ENCODE results near the gene WDR7. TPM values are rescaled to one million over a fixed set of nuclear protein-coding genes. Genes with fewer than 3 reads are reported as not detected.

WDR7 gene
- total and polyA plus RNA-seq, 4 donors = 3.7 to 42.7 (median 19.0) TPM

DNA sequence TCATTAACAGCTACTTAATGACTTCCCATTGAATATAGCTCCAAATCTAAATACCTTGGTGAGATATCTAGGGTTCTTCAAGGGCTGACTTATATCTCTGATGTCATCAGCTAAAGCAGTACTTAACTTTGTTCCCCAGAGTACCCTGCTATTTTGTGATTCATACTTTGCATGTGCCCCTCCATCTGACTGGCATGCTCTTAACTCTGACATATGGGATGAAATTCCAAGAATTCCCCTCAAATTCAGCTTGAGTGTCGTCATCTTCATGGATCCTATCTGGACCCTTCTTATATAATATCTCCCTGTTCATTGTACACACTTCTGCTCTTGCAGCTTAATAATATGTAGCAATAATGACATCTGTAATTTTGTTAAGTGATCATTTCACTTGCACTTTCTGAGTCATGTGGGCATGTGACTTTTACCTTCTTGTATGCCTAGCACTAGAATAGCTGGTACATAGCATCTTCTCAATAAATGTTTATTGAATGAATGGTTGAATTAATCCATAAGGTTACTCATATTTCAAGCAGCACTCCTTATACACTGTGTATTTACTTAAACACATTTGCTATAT is 172.9 kb downstream of the WDR7 start:
- TF ChIP-seq, protein P1, sequence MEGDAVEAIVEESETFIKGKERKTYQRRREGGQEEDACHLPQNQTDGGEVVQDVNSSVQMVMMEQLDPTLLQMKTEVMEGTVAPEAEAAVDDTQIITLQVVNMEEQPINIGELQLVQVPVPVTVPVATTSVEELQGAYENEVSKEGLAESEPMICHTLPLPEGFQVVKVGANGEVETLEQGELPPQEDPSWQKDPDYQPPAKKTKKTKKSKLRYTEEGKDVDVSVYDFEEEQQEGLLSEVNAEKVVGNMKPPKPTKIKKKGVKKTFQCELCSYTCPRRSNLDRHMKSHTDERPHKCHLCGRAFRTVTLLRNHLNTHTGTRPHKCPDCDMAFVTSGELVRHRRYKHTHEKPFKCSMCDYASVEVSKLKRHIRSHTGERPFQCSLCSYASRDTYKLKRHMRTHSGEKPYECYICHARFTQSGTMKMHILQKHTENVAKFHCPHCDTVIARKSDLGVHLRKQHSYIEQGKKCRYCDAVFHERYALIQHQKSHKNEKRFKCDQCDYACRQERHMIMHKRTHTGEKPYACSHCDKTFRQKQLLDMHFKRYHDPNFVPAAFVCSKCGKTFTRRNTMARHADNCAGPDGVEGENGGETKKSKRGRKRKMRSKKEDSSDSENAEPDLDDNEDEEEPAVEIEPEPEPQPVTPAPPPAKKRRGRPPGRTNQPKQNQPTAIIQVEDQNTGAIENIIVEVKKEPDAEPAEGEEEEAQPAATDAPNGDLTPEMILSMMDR (IDR thresholded peaks at IDR 0.05; ENCODE audit: control extremely low read depth, extremely low read depth) = no peak
- WGBS, 2 donors = 94 to 97% methylated on average over 1 of the region's 1 CpG
- Histone ChIP-seq H3K9ac (ENCODE audit: insufficient read depth in 1 of 2, low read length in 2 of 2) (no peak overlapping the region), H3K4me1 (ENCODE audit: control insufficient read depth in 5 of 5, insufficient read depth in 5 of 5, low read length in 5 of 5) (no peaks in the 10 kb centered on the region), H3K27ac (ENCODE audit: low read depth in 1 of 2, low read length in 1 of 2) (no peak overlapping the region), H3K27me3 (ENCODE audit: control insufficient read depth in 3 of 3, insufficient read depth in 3 of 3, low read length in 2 of 3) (no peaks in the 10 kb centered on the region), H3K36me3 (ENCODE audit: control insufficient read depth in 4 of 4, insufficient read depth in 4 of 4, low read length in 4 of 4) (peaks cover 0 to 3% (median 1%) of the 10 kb centered on the region in 4 donors), H3K4me3 (no peak overlapping the region), H3K9me3 (ENCODE audit: control insufficient read depth in 4 of 4, insufficient read depth in 3 of 4, low read length in 3 of 4) (no peaks in the 10 kb centered on the region)
- ATAC-seq (ENCODE audit: insufficient read depth, low FRiP score) (no peak), DNase-seq (no peak)

DNA sequence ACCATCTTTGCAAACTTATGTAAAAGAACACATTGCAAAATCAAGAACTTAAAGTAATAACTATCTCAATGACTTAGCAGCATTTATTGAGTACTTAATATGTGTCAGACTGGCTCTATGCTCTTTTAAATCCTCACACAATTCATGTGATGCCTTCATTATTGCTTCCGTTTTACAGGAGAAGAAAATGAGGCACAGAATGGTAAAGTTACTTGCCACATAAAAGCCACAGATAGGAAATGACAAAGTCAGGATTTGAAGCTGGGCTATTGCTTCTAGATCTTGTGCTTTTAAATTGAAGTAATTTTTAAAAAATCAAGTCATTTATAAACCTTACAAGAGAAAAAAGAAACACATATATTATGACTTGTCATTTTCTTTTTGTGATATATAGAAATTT is 174.2 kb downstream of the WDR7 start:
- Histone ChIP-seq H3K9me3 (ENCODE audit: control insufficient read depth in 4 of 4, insufficient read depth in 3 of 4, low read length in 3 of 4) (no peaks in the 10 kb centered on the region), H3K4me3 (no peak overlapping the region), H3K36me3 (ENCODE audit: control insufficient read depth in 4 of 4, insufficient read depth in 4 of 4, low read length in 4 of 4) (peaks cover 0 to 3% (median 1%) of the 10 kb centered on the region in 4 donors), H3K9ac (ENCODE audit: insufficient read depth in 1 of 2, low read length in 2 of 2) (no peak overlapping the region), H3K27me3 (ENCODE audit: control insufficient read depth in 3 of 3, insufficient read depth in 3 of 3, low read length in 2 of 3) (no peaks in the 10 kb centered on the region), H3K4me1 (ENCODE audit: control insufficient read depth in 5 of 5, insufficient read depth in 5 of 5, low read length in 5 of 5) (no peaks in the 10 kb centered on the region), H3K27ac (ENCODE audit: low read depth in 1 of 2, low read length in 1 of 2) (no peak overlapping the region)
- no peak for DNase-seq
- WGBS, 2 donors = 46 to 66% methylated on average over 1 of the region's 1 CpG
- ATAC-seq (ENCODE audit: insufficient read depth, low FRiP score) = no peak
- TF ChIP-seq, protein P1 (IDR thresholded peaks at IDR 0.05; ENCODE audit: control extremely low read depth, extremely low read depth) = no peak

DNA sequence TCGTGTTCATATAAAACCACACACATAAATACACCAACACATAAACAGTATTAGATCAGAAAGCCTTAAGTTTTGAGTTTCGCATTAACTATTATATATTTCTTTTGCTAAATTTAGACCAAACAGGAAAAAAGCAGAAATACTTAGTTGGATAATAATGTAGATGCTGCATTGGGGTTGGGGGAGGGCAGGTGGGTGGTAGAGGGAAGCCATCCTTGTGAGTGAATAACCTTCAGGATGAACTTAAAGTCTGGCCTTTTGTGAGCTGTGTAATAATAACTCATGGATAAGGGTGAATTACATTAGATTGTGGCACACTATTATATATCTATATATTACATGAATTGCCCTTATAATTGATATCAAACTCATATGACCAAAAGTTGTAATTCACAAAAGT is 174.7 kb downstream of the WDR7 start:
- no peak overlapping the region for H3K27ac ChIP-seq (ENCODE audit: low read depth in 1 of 2, low read length in 1 of 2)
- 53 to 76% methylated on average over 2 of the region's 2 CpGs for WGBS, 2 donors

More for the DNA sequence above, 174.7 kb downstream of the WDR7 start:
- Histone ChIP-seq H3K4me3 (no peak overlapping the region), H3K9ac (ENCODE audit: insufficient read depth in 1 of 2, low read length in 2 of 2) (no peak overlapping the region), H3K9me3 (ENCODE audit: control insufficient read depth in 4 of 4, insufficient read depth in 3 of 4, low read length in 3 of 4) (no peaks in the 10 kb centered on the region), H3K36me3 (ENCODE audit: control insufficient read depth in 4 of 4, insufficient read depth in 4 of 4, low read length in 4 of 4) (peaks cover 0 to 3% (median 1%) of the 10 kb centered on the region in 4 donors), H3K4me1 (ENCODE audit: control insufficient read depth in 5 of 5, insufficient read depth in 5 of 5, low read length in 5 of 5) (no peaks in the 10 kb centered on the region), H3K27me3 (ENCODE audit: control insufficient read depth in 3 of 3, insufficient read depth in 3 of 3, low read length in 2 of 3) (no peaks in the 10 kb centered on the region)
- TF ChIP-seq, protein P1 (IDR thresholded peaks at IDR 0.05; ENCODE audit: control extremely low read depth, extremely low read depth) = no peak
- ATAC-seq (ENCODE audit: insufficient read depth, low FRiP score) (no peak), DNase-seq (no peak)

Measured in lung (tissue), 12 donors.